MG63 (cell line): Measurements from ENCODE around the gene TMEM138. TPM values are rescaled to one million over a fixed set of nuclear protein-coding genes. Genes with fewer than 3 reads are reported as not detected.

ENCODE experiments used
- DNase-seq: peaks from one replicate; pipeline ENCODE4 v3.0.0-alpha.2; 2020
- H3K27me3 ChIP-seq: fragments of 250-450 bp; sonication (Bioruptor Pico); 2 replicates; pipeline ENCODE4 v1.5.1; 2020; ENCODE audit warnings: mild to moderate bottlenecking, moderate library complexity
- H3K36me3 ChIP-seq: fragments of 250-450 bp; sonication (Bioruptor Pico); 2 replicates; pipeline ENCODE4 v1.5.1; 2020; ENCODE audit warnings: mild to moderate bottlenecking, moderate library complexity
- H3K4me3 ChIP-seq: fragments of 250-450 bp; sonication (Bioruptor Pico); 2 replicates; pipeline ENCODE4 v1.5.1; 2020; ENCODE audit warnings: mild to moderate bottlenecking, moderate library complexity
- H3K9me3 ChIP-seq: fragments of 250-450 bp; sonication (Bioruptor Pico); 2 replicates; pipeline ENCODE4 v1.5.1; 2020; ENCODE audit warnings: mild to moderate bottlenecking, moderate library complexity
- total RNA-seq: library from RNA; depleted of rRNA; stranded (reverse); fragments of >200 nt; shearing (Covaris generic); gene quantifications from 2 replicates; pipeline ENCODE4 v1.2.3, GENCODE V29; 2014; ENCODE audit warnings: low replicate concordance

TMEM138 gene
- total RNA-seq, 1 experiment from 2014 or later = 15.0 TPM

DNA sequence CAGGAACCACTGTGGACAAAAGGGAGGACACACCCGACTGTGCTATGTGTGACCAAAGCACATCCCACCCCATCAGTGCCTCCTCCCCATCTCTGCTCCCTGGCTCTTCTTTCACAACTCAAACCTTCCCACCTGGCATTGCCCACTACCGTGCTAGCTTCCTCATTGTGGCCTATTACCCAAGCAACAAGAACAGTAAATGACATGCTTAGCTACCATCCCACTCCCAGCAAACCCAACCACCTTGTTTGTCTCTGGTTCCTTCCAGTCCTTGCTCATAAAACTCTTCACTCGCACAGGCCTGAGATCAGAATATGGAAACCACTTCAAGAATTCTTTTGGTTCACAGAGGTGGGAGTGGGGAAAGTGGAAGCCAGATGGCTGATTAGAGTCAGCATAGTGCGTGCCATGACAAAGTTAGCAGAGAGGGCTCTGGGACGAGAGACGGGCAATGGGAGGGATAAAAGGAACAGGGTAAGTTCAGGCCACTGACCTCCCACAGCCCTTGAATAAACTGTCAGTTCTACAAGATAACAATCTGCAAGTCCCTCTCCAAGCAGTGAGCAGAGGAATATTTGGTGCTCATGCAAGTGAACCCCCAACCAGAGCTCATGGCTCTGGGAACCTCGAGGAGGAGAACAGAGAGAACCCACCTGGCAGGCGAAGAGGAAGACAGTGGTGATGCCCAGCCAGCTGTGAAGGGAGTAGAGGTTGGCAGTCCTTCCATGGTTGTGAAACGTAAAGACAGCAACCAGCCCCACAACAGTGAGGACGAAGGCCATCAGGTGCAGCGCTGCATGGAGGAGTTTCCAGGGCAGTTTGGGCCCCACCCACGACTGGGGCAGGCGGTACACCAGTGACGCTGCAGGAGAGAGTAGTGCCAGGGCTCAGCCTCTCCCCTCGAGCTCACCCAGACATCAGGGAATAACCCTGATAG is 8.8 kb upstream of the TMEM138 start:
- Histone ChIP-seq H3K9me3 (no peaks in the 10 kb centered on the region), H3K27me3 (no peaks in the 10 kb centered on the region), H3K36me3 (peaks cover 19% of the 10 kb centered on the region), H3K4me3 (no peak overlapping the region)
- no peak for DNase-seq

DNA sequence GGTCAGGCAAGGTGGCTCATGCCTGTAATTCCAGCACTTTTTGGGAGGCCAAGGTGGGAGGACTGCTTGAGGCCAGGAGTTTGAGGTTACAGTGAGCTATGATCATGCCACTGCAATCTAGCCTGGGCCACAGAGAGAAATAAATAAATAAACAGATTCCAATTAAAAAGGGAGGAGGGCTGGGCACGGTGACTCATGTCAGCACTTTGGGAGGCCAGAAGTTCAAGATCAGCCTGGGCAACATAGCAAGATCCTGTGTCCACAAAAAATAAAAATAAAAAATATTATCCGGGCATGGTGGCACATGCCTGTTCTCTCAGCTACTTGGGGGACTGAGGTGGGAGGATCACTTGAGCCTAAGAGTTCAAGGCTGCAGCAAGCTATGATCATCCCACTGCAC is 8.0 kb upstream of the TMEM138 start:
- no peak for DNase-seq
- H3K36me3 ChIP-seq = peaks cover 15% of the 10 kb centered on the region

DNA sequence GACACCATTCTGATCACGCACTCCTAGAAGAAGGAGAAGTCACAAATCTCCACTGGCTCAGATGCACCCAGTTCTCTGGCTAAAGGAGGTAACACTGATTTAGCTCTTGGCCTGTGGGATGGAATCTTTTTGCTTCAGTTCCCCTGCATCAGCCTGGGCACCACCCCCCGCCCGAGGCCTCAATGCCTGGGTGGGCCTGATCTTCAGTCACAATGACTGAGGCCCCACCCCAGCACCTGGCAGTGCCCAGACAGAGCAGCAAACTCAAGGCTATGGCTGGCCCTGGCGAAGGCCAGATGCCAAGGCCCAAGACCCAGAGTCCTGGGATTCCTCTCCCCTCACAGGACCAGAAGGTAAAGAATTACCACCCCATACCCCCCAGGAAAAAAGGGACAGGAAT is 5.5 kb upstream of the TMEM138 start:
- H3K9me3 ChIP-seq = no peaks in the 10 kb centered on the region
- no peak for DNase-seq
- peaks cover 9% of the 10 kb centered on the region for H3K36me3 ChIP-seq
- H3K4me3 ChIP-seq = no peak overlapping the region
- H3K27me3 ChIP-seq = no peaks in the 10 kb centered on the region

More for the DNA sequence above, 8.0 kb upstream of the TMEM138 start:
- H3K4me3 ChIP-seq = no peak overlapping the region
- H3K27me3 ChIP-seq = no peaks in the 10 kb centered on the region
- no peaks in the 10 kb centered on the region for H3K9me3 ChIP-seq

DNA sequence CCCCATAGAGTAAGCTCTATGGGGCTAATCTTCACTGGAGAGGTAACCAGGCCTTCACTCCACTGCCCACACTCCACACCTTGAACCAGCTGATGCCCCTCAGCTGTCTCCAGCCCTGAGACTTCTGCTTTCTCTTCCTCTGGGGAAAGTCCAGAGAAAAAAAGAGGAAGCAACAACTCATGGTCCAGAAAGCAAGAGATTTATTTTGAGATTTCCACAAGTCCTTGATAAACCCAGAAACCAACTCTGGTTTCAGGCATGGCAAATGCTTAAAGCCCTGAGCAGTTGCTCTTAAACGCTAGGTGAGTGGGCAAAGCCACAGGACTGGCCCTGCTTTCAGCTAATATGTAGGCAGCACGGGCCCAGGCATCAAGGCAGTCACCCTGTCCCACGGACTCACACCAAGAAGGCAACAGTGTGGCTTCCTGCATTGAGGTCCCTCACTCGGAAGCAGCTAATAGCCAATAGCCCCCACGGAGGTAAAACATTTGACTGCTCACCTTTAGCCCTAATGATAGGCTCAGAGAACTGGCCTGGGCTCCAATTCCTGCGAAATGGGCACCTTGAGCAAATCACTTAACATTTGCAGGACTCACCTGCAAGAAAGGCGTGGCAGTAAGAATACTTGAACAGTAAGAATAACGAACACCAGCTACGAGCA is 4.8 kb upstream of the TMEM138 start:
- H3K4me3 ChIP-seq = no peak overlapping the region
- no peaks in the 10 kb centered on the region for H3K27me3 ChIP-seq
- no peak for DNase-seq
- H3K9me3 ChIP-seq = no peaks in the 10 kb centered on the region
- H3K36me3 ChIP-seq = peaks cover 6% of the 10 kb centered on the region; the same call in 1 of the 2 replicates

DNA sequence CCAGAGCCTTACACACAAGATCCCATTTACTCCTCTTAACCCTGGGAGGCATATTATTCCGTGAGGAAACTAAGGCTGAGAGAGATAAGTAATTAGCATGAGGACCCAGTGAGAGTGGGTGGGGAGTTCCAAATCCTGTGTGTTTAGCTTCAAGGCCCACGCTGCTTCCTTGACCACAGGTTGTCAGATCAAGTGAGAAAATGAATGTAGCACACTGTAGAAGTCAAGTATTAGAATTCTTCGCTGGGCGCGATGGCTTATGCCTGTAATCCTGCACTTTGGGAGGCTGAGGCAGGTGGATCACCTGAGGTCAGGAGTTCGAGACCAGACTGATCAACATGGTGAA is 4.3 kb upstream of the TMEM138 start:
- H3K27me3 ChIP-seq = no peaks in the 10 kb centered on the region
- H3K4me3 ChIP-seq = no peak overlapping the region
- no peaks in the 10 kb centered on the region for H3K9me3 ChIP-seq
- DNase-seq = no peak
- peaks cover 3% of the 10 kb centered on the region; the same call in 1 of the 2 replicates for H3K36me3 ChIP-seq

DNA sequence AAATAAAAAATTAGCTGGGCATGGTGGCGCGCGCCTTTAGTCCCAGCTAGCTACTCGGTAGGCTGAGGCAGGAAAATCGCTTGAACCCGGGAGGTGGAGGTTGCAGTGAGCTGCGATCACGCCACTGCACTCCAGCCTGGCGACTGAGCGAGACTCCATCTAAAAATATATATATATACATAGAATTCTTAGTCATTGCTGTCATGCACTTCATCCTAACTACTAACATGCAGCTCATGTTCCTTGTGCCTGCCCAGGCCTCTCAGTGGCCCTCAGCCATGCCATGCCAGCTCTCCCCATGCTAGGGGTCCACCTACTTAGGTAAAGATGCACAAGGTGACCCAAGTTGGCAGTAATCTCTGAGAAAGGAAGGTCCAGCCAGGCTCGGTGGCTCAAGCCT is 3.6 kb upstream of the TMEM138 start:
- no peak overlapping the region for H3K4me3 ChIP-seq
- DNase-seq = no peak
- H3K36me3 ChIP-seq = peaks cover 8% of the 10 kb centered on the region
- no peaks in the 10 kb centered on the region for H3K9me3 ChIP-seq
- no peaks in the 10 kb centered on the region for H3K27me3 ChIP-seq

DNA sequence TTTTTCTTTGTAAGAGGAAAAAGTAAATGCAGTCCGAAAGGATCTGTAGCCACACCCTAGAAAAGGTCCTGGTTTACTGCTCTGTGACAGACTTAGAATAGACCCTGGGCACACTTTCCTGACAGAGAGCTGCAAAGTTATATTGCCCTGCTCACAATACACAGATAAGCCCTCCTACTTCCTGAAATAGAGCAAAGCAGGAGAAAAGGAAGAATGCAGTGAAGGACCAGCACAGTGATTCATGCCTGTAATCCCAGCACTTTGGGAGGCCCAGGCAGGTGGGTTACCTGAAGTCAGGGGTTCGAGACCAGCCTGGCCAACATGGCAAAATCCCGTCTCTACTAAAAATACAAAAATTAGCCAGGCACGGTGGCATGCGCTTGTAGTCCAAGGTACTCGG is 2.7 kb upstream of the TMEM138 start:
- no peaks in the 10 kb centered on the region for H3K27me3 ChIP-seq
- no peaks in the 10 kb centered on the region for H3K9me3 ChIP-seq
- DNase-seq = no peak
- no peak overlapping the region for H3K4me3 ChIP-seq
- H3K36me3 ChIP-seq = peaks cover 17% of the 10 kb centered on the region

DNA sequence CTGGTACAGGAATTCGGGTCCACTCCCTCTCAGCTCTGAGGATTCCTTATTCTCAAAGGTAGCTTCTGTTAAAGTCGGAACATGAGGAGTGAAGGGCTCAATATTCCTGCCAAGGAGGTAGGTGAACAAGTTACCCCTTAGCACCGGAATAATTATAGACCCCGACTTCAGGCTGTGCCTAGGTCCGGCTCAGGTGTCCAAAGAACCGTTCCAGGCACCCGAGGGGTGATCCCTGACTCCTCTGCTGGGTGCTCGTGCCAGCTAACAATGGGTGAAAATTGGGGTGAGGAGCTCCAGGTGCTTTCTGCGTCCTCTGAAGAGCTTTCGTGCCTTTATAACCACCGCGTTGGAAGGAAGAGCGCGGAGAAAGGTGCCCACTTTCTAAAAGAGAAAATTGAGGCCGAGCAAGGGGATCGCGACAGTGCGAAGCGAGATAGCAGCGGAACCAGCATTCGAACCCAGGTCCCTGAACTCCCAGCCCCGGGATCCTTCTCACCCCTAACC is 885 bp upstream of the TMEM138 start:
- no peaks in the 10 kb centered on the region for H3K9me3 ChIP-seq
- H3K27me3 ChIP-seq = no peaks in the 10 kb centered on the region
- peaks cover 35% of the 10 kb centered on the region for H3K36me3 ChIP-seq
- H3K4me3 ChIP-seq = peak overlapping the region; percentile 73
- no peak for DNase-seq

DNA sequence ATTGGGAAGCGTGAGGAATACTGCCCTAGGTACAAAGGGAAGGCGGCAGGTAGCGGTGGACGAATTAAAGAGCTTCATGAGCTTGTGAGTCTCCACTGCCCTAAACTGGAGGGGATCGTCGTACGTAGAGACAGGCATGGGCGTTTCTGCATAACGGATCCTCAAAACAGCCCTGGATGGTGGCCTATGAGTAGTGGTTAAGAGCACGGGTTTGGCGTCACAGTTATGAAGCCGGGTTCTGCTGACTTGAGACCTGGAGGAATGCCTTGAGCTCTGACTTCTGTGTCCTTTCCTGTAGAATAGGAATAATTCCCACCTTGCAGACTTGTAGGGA is 335 bp downstream of the TMEM138 start:
- DNase-seq = peak; percentile 26

DNA sequence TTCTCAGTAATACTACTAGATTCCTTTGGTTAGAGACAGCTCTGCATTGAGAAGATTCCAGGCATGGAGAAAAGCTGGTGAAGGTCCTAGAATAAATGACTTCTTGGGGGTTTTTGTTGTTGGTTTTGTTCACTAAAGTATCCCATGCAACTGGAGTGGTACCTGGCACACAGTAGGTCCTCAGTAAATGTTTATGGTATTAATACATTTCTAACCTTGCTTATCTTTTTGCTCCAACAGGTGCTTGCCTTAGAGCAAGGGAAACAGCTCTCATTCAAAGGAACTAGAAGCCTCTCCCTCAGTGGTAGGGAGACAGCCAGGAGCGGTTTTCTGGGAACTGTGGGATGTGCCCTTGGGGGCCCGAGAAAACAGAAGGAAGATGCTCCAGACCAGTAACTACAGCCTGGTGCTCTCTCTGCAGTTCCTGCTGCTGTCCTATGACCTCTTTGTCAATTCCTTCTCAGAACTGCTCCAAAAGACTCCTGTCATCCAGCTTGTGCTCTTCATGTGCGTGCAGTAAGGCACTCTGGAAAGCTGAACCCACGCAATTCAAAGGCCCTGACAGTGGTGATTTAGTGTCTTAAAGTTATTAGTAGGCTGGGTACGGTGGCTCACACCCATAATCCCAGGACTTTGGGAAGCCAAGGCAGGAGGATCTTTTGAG is 2.0 kb downstream of the TMEM138 start:
- H3K36me3 ChIP-seq = peaks cover 63% of the 10 kb centered on the region
- no peaks in the 10 kb centered on the region for H3K9me3 ChIP-seq
- DNase-seq = no peak
- H3K27me3 ChIP-seq = no peaks in the 10 kb centered on the region
- H3K4me3 ChIP-seq = no peak overlapping the region

More for the DNA sequence above, 335 bp downstream of the TMEM138 start:
- no peaks in the 10 kb centered on the region for H3K9me3 ChIP-seq
- peak overlapping the region; percentile 73 for H3K4me3 ChIP-seq
- no peaks in the 10 kb centered on the region for H3K27me3 ChIP-seq
- peaks cover 47% of the 10 kb centered on the region for H3K36me3 ChIP-seq

DNA sequence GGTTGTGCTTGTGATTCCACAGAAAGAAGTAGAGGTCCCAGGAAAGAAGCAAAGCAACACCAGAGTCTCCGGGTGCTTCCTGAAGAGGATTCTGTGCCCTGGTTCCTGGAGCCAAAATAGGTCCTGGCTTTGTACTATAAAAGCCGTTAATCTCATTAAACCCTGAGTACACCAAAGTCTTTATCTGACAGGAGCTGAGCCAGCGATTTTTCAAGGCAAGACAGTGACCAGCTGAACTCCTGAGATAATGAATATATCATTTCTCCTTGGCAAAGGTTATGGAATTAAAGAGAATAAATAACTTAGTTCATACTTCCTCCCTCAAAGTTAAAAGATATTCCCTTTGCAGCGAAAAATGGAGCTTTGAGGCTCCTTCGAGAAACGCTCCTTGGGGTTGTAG is 5.2 kb downstream of the TMEM138 start:
- DNase-seq = no peak
- peaks cover 85% of the 10 kb centered on the region for H3K36me3 ChIP-seq
- H3K4me3 ChIP-seq = no peak overlapping the region
- no peaks in the 10 kb centered on the region for H3K27me3 ChIP-seq
- no peaks in the 10 kb centered on the region for H3K9me3 ChIP-seq

DNA sequence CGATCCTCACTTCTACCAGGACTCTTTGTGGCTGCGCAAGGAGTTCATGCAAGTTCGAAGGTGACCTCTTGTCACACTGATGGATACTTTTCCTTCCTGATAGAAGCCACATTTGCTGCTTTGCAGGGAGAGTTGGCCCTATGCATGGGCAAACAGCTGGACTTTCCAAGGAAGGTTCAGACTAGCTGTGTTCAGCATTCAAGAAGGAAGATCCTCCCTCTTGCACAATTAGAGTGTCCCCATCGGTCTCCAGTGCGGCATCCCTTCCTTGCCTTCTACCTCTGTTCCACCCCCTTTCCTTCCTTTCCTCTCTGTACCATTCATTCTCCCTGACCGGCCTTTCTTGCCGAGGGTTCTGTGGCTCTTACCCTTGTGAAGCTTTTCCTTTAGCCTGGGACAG is 6.5 kb downstream of the TMEM138 start:
- Histone ChIP-seq H3K27me3 (no peaks in the 10 kb centered on the region), H3K4me3 (no peak overlapping the region), H3K36me3 (peaks cover 78% of the 10 kb centered on the region), H3K9me3 (no peaks in the 10 kb centered on the region)
- no peak for DNase-seq

DNA sequence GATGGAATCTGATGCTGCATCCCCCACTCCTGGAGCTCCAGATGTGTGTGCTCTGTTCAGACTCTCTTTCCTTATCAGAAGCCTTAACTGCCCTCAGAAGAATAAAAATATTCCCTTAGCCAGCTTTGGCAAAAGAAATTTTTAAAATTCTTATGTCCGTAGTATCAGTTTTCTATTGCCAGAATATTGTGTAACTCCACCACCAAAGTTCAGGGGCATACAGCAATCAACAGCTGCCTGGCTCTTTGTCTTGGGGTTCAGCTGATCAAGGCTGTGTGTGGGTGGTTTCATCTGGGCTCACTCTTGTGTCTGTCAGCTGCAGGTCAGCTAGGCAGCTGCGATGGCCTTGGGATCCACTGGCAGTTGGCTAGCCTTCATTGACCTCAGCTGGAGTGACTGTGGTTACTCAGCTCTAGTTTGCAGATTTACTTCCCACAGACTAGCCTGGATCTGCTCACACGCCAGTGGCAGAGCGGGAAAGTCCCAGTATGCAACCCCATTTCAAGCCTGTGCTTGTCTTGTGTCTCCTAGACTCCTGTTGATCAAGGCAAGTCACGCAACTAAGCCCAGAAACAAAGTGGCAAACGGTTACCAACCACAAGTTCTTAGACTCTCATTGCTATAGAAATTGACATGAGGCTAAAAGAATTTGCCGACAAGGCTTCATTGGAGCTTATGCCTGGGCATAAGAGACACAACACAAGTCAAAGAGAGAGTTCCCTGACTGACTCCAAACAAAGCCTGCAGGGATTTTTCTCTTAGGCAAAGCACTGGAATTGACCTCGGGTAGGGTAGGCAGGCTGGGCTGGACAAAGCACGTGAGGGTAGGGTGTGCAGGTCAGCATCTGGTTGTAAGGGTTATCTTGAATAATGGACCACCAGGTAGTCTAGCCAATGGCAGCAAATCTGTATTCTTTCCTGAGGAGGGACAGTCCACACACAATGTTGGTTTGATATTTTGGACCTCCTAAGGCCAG is 7.5 kb downstream of the TMEM138 start:
- Histone ChIP-seq H3K9me3 (no peaks in the 10 kb centered on the region), H3K36me3 (peaks cover 70% of the 10 kb centered on the region)

DNA sequence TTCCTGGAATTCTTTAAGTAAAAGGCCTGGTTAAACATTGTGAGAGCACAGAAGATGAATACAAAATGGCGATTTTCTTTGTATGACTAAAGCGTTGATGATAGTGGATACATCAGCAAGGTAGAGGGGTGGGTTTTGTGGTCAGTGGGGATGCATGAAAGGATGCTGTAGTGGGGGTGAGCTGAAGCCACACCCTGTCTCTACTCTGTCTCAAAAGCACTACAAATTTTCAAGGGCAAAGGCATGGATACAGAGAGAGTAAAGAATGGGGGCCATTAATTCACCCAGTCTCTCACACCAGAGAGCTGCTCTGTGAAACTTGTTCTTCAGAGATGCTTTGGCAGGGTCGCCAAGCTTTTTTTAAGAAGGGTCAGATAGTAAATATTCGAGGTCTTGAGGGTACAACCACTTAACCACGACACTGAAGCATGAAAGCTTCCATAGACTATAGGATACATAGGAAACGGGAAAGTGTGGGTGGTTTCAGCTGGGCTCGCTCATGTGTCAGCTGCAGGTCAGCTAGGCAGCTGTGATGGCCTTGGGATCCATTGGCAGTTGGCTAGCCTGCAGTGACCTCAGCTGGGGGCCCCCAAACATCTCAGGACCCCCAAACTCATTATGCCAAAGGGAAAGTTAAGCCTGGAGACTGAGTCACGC is 8.3 kb downstream of the TMEM138 start:
- Histone ChIP-seq H3K4me3 (no peak overlapping the region), H3K36me3 (peaks cover 65% of the 10 kb centered on the region), H3K27me3 (no peaks in the 10 kb centered on the region), H3K9me3 (no peaks in the 10 kb centered on the region)
- DNase-seq = no peak

More for the DNA sequence above, 7.5 kb downstream of the TMEM138 start:
- peak; percentile 66 for DNase-seq
- no peaks in the 10 kb centered on the region for H3K27me3 ChIP-seq
- no peak overlapping the region for H3K4me3 ChIP-seq

DNA sequence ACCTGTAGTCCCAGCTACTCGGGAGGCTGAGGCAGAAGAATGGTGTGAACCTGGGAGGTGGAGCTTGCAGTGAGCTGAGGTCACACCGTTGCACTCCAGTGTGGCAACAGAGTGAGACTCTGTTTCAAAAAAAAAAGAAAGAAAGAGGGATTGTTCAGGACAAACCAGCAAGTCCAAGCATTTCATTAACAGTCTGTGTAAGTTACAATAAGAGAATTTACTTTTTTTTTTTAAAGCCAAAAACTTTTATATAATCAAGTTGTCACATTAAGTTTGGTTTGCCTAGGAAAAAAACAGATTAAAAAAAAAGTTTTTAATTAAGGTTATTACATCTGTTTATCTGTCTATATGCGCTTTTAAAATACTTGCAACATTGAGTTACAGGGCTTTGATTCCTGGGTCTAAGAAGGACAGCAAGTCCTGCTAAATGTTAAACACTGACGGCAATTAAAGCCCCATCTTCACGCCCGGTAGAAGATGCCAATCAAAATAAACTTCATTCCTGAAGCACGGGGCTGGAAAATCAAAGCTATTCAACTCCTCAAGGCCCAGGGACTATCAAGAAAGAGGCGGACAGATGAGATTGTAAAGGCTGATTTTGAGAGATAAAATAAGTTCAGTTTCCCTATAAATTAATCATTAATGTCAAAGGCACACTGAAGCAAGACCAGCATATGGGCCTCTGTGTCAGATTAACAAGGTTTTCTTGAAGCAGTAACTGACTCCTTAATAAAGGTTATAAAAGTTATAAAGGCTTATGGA is 10.7 kb downstream of the TMEM138 start:
- Histone ChIP-seq H3K4me3 (no peak overlapping the region), H3K36me3 (peaks cover 42% of the 10 kb centered on the region), H3K9me3 (no peaks in the 10 kb centered on the region), H3K27me3 (no peaks in the 10 kb centered on the region)
- DNase-seq = no peak
